Tibial artery (tissue), 4 donors: Measurements from ENCODE around the gene ARL15.

Experiments
- DNase-seq, 2 donors: peaks; one replicate each; pipeline ENCODE4 v3.0.0-alpha.2; 2019
- H3K27ac ChIP-seq, 2 donors: fragments of 200-600 bp; sonication (generic) in 1 of 2; 1 replicate in 1 of 2; 2 replicates in 1 of 2; pipeline ENCODE4 v1.5.1; 2018 to 2019; ENCODE audit warnings: mild to moderate bottlenecking in 1 of 2
- H3K27me3 ChIP-seq, 2 donors: fragments of 200-600 bp; sonication (generic) in 1 of 2; one replicate each; pipeline versions ENCODE4 v1.5.1 to v1.6.0; 2016 to 2019
- H3K36me3 ChIP-seq, 3 donors: fragments of 200-600 bp; sonication (generic) in 2 of 3; one replicate each; pipeline ENCODE4 v1.5.1; 2016 to 2019; ENCODE audit warnings: mild to moderate bottlenecking in 2 of 3
- H3K4me1 ChIP-seq, 4 donors: fragments of 200-600 bp; sonication (generic) in 2 of 4; 1 replicate in 3 of 4; 2 replicates in 1 of 4; pipeline ENCODE4 v1.5.1; 2016 to 2019
- H3K4me3 ChIP-seq, 2 donors: fragments of 200-600 bp; sonication (generic) in 1 of 2; 1 replicate in 1 of 2; 2 replicates in 1 of 2; pipeline ENCODE4 v1.5.1; 2018 to 2019; ENCODE audit warnings: mild to moderate bottlenecking in 2 of 2
- H3K9me3 ChIP-seq, 3 donors: fragments of 200-600 bp; sonication (generic) in 1 of 3; one replicate each; pipeline ENCODE4 v1.5.1; 2016 to 2019
- intact Hi-C: fragments of 100-400 bp; cut with DNase I; formaldehyde crosslinking; loops from one replicate; pipeline ENCODE4 v1.15.0; 2023; ENCODE audit warnings: low total_unique reads
- TF ChIP-seq, protein P1 (sequence below), 2 experiments: fragments of 200-600 bp in 1 of 2; fragments of 450-650 bp in 1 of 2; IDR thresholded peaks; one replicate each; pipeline ENCODE4 v1.5.1; 2017 to 2019; ENCODE audit warnings: antibody characterized with exemption in 2 of 2, mild to moderate bottlenecking in 1 of 2, moderate library complexity in 1 of 2

Gene ARL15

DNA sequence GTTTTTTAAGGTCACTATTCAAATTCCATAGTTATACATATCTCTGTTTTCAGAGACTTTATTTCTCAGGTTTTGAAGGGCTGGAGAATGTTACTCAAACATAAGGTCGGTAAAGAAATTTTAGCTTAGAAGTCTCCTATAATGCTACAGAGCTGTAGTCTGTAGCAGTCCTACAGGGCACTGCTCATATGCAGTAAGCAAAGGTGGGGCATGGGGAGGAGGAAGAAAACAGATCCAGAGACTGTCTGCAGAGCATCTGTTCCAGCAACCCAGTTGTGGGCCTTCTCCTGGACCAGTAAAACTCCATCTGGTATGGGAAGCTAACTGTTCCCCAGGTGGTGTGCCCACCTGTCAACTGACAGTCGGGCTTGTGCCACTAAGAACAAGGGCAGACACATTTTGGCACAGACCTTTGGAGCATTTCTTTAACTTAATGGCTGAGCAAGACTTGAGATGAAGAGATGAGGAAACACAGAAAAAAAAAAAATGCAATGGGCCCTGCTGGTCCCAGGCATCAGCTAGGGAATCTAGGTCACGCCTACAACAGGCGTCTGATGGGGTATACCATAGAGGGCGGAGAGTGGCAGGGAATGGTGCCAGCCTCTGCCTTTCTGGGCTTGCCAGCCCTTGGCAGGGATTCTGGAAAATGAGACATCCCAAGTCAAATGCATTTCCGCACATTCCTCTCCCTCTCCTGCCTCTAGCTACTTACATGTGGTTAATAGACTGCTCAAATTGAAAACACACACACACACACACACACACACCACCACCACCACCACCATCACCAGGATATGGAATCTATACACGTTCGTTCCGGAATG lies 218.9 kb downstream of the ARL15 start:
- TF ChIP-seq, protein P1, sequence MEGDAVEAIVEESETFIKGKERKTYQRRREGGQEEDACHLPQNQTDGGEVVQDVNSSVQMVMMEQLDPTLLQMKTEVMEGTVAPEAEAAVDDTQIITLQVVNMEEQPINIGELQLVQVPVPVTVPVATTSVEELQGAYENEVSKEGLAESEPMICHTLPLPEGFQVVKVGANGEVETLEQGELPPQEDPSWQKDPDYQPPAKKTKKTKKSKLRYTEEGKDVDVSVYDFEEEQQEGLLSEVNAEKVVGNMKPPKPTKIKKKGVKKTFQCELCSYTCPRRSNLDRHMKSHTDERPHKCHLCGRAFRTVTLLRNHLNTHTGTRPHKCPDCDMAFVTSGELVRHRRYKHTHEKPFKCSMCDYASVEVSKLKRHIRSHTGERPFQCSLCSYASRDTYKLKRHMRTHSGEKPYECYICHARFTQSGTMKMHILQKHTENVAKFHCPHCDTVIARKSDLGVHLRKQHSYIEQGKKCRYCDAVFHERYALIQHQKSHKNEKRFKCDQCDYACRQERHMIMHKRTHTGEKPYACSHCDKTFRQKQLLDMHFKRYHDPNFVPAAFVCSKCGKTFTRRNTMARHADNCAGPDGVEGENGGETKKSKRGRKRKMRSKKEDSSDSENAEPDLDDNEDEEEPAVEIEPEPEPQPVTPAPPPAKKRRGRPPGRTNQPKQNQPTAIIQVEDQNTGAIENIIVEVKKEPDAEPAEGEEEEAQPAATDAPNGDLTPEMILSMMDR (IDR thresholded peaks at IDR 0.05), result no peak
- no peaks in the 10 kb centered on the region for H3K27me3 ChIP-seq
- no peak for DNase-seq
- no peak overlapping the region for H3K27ac ChIP-seq
- no peak overlapping the region for H3K4me3 ChIP-seq
- no peaks in the 10 kb centered on the region for H3K9me3 ChIP-seq
- intact Hi-C loops, result no loop called here
- H3K36me3 ChIP-seq, result no peaks in the 10 kb centered on the region
- peaks cover 0 to 18% (median 8%) of the 10 kb centered on the region in 4 donors for H3K4me1 ChIP-seq

DNA sequence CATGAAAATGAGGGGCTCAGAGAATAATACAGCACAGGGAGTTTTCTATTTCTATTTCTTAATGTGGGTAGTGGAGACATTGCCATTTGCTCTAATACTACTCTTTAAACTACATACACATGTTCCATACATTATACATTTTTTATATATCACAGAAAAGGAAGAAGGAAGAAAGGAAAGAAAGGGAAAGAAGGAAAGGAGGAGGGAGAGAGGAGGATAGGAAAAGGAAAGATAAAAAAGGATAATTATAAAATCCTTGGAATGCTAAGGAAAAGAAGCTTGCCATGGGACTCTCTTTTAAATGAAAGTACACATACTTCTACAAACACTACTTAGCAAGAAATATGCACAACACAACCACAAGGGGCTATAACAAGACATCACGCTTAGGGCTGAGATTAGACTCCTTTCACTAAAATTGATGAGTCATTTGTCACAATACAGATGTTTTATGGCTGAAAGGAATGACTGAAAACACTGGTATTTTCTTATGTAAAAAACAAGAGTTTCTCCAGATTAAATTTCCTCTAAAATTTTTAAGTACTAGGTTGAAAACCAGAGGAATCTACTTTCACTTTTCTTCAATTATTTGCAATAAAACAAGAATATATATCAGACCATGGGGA lies 219.8 kb downstream of the ARL15 start:
- H3K27ac ChIP-seq, result no peak overlapping the region

DNA sequence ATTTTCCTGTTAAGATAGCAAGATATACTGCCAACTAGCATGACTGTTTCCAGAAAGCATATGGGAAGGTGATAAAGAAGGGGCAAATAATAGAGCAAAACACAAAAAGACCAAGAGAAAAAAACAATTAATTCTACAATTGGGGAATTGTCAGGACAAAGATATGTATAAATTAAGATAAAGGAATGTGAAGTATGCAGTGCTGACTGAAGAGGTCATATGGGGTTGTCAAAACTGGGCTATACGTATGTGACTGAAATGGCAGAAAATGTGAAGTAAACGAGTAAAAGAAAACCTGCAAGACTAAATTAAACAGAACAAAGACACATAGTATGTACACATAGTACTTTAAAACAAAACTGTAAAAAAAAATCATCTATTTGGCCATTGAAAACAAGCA lies 222.3 kb downstream of the ARL15 start:
- peaks cover 0 to 18% (median 8%) of the 10 kb centered on the region in 4 donors for H3K4me1 ChIP-seq
- H3K9me3 ChIP-seq, result no peaks in the 10 kb centered on the region
- H3K27me3 ChIP-seq, result no peaks in the 10 kb centered on the region
- H3K36me3 ChIP-seq, result no peaks in the 10 kb centered on the region
- TF ChIP-seq, protein P1 (IDR thresholded peaks at IDR 0.05), result no peak
- H3K27ac ChIP-seq, result no peak overlapping the region
- intact Hi-C loops, result no loop called here
- H3K4me3 ChIP-seq, result no peak overlapping the region
- no peak for DNase-seq

More for the DNA sequence above, 219.8 kb downstream of the ARL15 start:
- Histone ChIP-seq H3K4me3 (no peak overlapping the region), H3K36me3 (no peaks in the 10 kb centered on the region), H3K4me1 (peaks cover 0 to 18% (median 8%) of the 10 kb centered on the region in 4 donors), H3K9me3 (no peaks in the 10 kb centered on the region), H3K27me3 (no peaks in the 10 kb centered on the region)
- no peak for DNase-seq
- TF ChIP-seq, protein P1 (IDR thresholded peaks at IDR 0.05), result peak in 1 of 2 experiments; percentile 7
- intact Hi-C loops, result no loop called here

DNA sequence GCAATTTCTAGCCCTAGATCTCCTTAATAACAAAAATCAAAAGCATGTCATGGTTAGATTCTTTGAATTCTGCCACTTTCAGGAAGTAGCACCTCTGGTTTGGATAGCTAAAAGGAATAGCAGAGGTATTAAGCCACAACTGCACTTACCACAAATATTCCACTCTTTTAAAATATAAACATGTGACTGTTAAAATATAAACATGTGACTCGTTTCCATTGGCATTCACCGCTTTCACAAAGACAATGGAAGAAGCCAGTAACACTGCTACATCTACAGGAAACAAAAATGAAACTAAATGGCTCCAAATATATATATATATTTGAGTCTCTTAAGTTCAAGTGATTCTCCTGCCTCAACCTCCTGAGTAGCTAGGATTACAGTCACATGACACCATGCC lies 222.9 kb downstream of the ARL15 start:
- H3K27me3 ChIP-seq, result no peaks in the 10 kb centered on the region
- H3K36me3 ChIP-seq, result no peaks in the 10 kb centered on the region
- H3K4me1 ChIP-seq, result peaks cover 0 to 18% (median 8%) of the 10 kb centered on the region in 4 donors
- DNase-seq, result no peak
- intact Hi-C loops, result no loop called here
- no peak overlapping the region for H3K4me3 ChIP-seq
- TF ChIP-seq, protein P1 (IDR thresholded peaks at IDR 0.05), result no peak
- H3K9me3 ChIP-seq, result no peaks in the 10 kb centered on the region
- no peak overlapping the region for H3K27ac ChIP-seq

DNA sequence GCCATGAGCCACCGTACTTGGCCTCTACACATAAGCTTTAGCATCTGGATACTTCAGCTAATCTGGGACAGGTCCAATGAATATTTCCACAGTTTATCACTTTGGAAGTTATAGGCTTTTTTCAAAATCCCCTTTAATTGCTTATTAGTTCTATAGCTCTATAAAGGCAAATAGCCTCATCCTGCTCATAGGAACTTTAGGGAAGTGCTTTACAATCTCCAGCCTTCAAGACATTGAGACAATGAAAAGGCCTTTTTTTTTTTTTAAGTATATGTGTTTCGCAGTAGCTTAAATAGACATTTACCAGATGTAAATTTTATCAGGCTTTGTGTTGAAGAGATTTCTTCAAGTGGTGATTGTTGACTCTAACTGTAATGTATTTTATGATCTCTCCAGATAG lies 224.2 kb downstream of the ARL15 start:
- H3K27ac ChIP-seq, result no peak overlapping the region
- intact Hi-C loops, result no loop called here

More for the DNA sequence above, 224.2 kb downstream of the ARL15 start:
- Histone ChIP-seq H3K4me3 (no peak overlapping the region), H3K36me3 (no peaks in the 10 kb centered on the region), H3K4me1 (peaks cover 0 to 7% (median under 1%) of the 10 kb centered on the region in 4 donors), H3K27me3 (no peaks in the 10 kb centered on the region), H3K9me3 (no peaks in the 10 kb centered on the region)
- no peak for DNase-seq
- TF ChIP-seq, protein P1 (IDR thresholded peaks at IDR 0.05), result no peak
